Stimulated activated CD8-positive, alpha-beta memory T cell treated with anti-CD3 and anti-CD28 coated beads, Interleukin-12 subunit alpha, Interleukin-12 subunit beta, amount 100 ng/mL, for 24 hours (primary cell): ENCODE measurements around the gene CCNY.
"Not testable (repeated sequence)": the region's sequence is repeated elsewhere in the genome, so short reads cannot be mapped to it uniquely, and the experiment has no call there.

Experiments
- DNase-seq: peaks from one replicate; pipeline ENCODE4 v3.0.0-alpha.2; 2020; ENCODE audit errors: extremely low read depth

Gene CCNY

GRCh38 chr10:35517431-35518181 is 181.3 kb downstream of the CCNY start:
- DNase-seq: no peak

GRCh38 chr10:35518187-35518586 is 181.9 kb downstream of the CCNY start:
- not testable (repeated sequence) for DNase-seq

GRCh38 chr10:35520996-35521395 is 184.7 kb downstream of the CCNY start:
- DNase-seq: no peak

DNA sequence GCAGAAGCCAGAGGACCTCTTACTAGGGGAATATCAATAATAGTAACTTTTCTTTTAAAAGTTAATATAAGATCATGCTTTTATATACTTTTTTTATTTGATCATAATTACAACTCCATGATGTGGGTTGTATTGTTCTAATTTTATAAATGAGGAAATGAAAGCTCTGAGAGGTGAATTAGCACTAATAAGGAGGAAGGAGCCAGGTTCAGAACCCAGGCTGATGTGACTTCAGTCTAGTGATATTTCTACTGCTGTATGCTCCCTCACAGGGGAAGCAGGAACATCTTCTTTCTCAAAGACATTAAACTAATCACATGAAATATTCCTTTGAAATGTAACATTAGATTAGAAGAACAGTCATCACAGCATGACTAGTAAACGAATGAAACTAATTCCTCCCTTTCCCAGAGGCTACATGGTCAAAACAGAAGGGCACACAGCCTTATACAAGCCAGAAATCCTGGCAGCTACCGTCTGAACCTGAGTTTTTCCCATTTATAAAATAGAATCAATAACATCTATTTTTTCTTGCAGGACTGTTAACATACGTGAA is 187.4 kb downstream of the CCNY start:
- no peak for DNase-seq

DNA sequence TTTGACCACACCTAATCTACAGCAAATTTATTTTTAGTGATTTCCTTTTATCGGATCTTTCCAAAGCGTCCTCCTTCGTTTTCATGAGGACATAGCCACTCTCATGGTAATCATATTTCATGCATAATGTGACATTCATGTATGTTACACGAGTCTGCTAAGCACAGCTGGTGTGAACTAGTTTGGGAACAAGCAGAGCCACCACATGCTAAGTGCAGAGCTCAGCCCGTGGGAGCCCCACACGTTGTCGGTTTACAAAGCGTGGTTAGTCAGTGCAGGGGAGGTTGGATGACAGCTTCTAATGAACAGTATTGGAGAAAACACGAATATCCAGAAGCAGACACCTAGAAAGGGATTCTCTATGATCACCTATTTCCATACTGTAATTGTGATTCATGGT is 190.4 kb downstream of the CCNY start:
- DNase-seq: no peak

GRCh38 chr10:35532141-35532540 is 195.8 kb downstream of the CCNY start:
- no peak for DNase-seq

GRCh38 chr10:35533565-35533964 is 197.3 kb downstream of the CCNY start:
- no peak for DNase-seq

DNA sequence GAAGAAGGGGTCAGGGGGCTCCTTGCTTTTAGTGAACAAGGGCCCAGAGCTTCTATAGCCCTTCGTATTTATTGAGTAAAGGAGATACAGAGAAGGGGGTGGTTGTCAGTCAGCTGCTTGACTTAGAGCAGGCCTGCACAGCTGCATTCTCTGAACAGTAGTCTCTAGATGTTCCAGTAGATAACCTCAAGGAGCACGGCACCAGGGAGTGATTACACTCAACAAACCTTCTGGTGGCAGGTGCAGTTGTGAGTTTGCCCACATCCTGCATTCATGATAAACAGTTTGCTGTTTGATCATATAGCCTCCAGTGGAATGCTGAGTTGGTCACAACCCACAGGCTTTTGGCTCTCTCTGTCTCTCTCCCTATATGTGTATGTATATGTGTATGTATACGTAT is 198.8 kb downstream of the CCNY start:
- no peak for DNase-seq

- DNase-seq: no peak
Observed at GRCh38 chr10:35536789-35537188, 200.5 kb downstream of the CCNY start.

GRCh38 chr10:35537925-35538324 is 201.6 kb downstream of the CCNY start:
- DNase-seq: not testable (repeated sequence)

- DNase-seq: no peak
Observed at GRCh38 chr10:35540296-35541164, 204.2 kb downstream of the CCNY start.

GRCh38 chr10:35541720-35542119 is 205.4 kb downstream of the CCNY start:
- no peak for DNase-seq

- DNase-seq: no peak
Observed at GRCh38 chr10:35542303-35542702, 206.0 kb downstream of the CCNY start.

DNA sequence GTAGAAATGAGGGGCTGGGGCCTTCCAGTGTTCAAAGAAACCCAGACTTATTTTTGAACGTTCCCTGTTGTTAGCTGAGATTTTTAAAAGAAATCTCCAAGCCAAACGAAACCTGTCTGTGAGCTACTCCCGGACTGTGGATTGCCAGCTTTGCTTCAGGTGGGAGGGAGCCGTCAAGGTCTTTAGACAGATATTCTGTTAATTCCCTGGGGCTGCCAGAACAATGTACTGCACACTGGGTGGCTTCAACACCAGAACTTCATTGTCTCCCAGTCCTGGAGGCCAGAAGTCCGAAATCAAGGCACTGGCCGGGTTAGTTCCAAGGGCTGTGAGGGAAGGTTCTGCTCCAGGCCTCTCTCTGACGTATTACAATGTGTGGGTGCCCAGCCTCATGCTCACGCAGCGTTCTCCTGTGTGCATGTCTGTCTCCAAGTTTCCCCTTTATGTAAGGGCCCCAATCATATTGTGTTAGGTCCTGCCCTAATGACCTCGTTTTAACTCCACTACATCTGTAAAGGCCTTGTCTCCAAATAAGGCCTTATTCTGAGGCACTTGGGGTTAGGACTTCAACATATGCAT is 208.9 kb downstream of the CCNY start:
- no peak for DNase-seq

DNA sequence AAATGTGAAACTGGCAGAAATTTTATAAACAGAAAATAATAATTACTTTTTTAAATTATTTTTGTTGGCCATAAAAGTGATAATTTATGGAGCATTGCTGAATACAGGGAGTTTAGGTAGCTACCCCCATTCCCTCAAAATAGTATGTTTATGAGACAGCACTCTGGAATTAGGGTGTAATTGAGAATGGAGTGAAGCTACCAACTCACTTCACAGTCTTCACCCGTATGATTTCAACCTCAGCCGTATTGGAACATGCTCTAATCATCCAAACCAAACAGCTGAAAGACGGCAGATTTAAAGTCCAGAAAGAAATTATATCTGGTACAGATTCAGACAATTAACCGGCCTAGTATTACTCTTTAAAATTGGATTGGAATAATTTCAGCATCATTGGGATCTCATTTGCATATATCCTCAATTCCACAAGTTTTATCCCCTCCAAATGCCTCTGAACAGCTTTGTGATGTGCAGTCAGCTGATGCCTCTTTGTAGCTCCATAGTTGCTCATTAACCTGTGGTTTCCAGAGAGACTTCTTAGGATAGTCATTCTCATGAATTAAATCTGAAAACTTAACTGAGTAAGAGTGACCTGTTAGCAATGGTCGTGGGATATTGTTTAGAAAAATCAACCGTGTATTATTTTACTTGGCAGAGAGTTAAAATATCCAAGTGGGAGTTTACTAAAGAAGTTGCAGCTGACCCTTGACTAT is 209.7 kb downstream of the CCNY start:
- DNase-seq: no peak

DNA sequence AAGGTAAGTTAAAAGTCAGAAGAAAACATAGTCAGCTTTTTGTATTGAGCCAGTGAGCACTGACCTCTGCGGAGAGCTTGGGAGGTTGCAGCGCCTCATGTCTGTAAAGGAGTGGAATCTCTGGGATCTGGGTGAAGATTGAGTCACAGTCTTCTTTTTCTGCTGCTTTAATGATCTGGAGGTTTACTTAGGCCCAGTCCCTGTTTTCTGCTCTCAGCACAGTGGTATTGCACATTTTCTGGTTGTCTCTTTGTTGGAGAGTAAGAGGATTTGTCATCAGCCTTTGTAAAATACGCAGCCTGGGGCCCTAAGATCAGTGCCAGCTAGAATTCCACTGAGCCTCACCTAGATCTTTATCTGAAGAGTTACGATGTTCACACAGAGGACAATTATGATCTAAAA is 210.5 kb downstream of the CCNY start:
- no peak for DNase-seq

DNA sequence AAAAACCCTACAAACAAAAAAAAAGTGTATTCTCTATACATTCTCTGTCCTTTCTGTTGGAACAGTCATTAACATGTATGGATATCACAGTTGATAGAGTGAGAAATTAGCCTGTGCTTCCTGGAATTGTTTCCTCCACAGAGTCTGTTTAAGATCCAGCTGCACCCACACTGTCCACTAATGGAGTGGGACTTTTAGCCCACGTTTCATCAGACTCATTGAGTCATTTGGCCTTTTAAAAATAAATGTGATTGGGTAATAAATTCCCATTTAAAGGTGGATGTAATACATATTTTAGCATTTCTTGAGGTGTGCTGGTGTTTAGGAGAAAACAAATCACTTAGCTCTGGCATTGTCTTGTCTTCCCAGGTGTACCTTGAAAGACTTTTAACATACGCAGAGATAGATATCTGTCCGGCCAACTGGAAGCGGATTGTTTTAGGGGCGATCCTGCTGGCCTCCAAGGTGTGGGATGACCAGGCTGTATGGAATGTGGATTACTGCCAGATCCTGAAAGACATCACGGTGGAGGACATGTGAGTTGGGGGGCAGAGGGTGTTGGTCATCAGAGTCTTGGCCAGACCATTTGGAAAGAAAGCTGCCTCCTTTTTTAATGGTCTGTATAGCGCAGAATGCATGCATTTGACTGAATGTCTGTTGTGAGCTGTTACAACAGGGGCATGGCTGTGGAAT is 216.5 kb downstream of the CCNY start:
- no peak for DNase-seq

- DNase-seq: no peak
Observed at GRCh38 chr10:35554036-35554435, 217.7 kb downstream of the CCNY start.

DNA sequence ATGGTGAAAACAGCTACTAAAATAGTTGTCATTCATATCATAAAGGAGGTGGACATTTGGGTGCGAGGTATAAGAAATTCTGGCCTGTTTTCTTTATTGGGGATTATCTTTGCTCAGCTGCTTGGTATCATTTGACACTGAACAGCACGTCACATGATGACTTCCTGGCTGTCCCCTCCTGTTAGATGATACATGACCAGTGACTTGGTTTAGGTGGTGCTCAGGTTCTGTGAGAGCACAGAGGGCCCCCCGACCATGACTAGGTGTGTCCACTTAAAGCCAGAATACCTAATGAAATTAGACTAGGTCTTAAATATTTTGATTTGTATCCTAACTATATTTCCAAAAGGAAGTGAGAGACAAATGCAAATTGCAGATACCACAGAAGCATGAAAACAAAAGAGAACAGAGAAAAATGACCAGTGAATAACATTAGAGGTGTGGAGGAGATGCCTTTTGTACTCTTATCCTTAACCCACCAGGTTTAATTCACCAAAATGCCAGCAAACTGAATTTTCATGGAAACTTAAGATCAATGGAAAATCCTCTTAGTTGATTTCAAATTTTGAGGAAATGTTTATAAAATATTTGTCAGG is 218.2 kb downstream of the CCNY start:
- no peak for DNase-seq
